Choroid plexus epithelial cell (primary cell): Measurements from ENCODE around the gene CWF19L2.

Source experiments
- DNase-seq: peaks from one replicate; pipeline ENCODE4 v3.0.0-alpha.2; 2010; ENCODE audit warnings: low read depth
- H3K4me3 ChIP-seq: 2 replicates; pipeline ENCODE4 v1.5.1; 2011; ENCODE audit warnings: low read depth, mild to moderate bottlenecking, control low read depth, low read length, moderate library complexity
- CTCF ChIP-seq: conservative IDR thresholded peaks from 2 replicates; pipeline ENCODE4 v1.5.1; 2011; ENCODE audit warnings: low read depth, mild to moderate bottlenecking, control low read depth, inconsistent platforms, low read length, moderate library complexity

The CWF19L2 gene

GRCh38 chr11:107370390-107370789 lies 87.2 kb downstream of the CWF19L2 start:
- no peak for TF ChIP-seq CTCF
- DNase-seq = peak; percentile 40
- no peak overlapping the region for H3K4me3 ChIP-seq

GRCh38 chr11:107359701-107360100 lies 97.9 kb downstream of the CWF19L2 start:
- peak; percentile 25 for DNase-seq
- no peak for TF ChIP-seq CTCF
- H3K4me3 ChIP-seq = no peak overlapping the region

- no peak for TF ChIP-seq CTCF
- no peak overlapping the region for H3K4me3 ChIP-seq
- no peak for DNase-seq
These were observed 99.7 kb downstream of the CWF19L2 start for GRCh38 chr11:107357877-107358276.

GRCh38 chr11:107354780-107355179 lies 102.8 kb downstream of the CWF19L2 start:
- no peak for DNase-seq
- H3K4me3 ChIP-seq = no peak overlapping the region
- TF ChIP-seq CTCF = no peak

- no peak for DNase-seq
- no peak overlapping the region for H3K4me3 ChIP-seq
- TF ChIP-seq CTCF = no peak
These were observed 119.7 kb downstream of the CWF19L2 start for GRCh38 chr11:107337917-107338316.

GRCh38 chr11:107331728-107332127 lies 125.9 kb downstream of the CWF19L2 start:
- DNase-seq = no peak
- no peak for TF ChIP-seq CTCF
- H3K4me3 ChIP-seq = no peak overlapping the region

GRCh38 chr11:107329164-107329563 lies 128.5 kb downstream of the CWF19L2 start:
- no peak overlapping the region for H3K4me3 ChIP-seq
- no peak for DNase-seq

More at GRCh38 chr11:107329164-107329563, 128.5 kb downstream of the CWF19L2 start:
- TF ChIP-seq CTCF = no peak
